ENCODE measurements around the gene TMEM42.

GRCh38 chr3:44875596-44875995 lies 13.9 kb downstream of the TMEM42 start:
- no peak for TF ChIP-seq REST (IDR thresholded peaks at IDR 0.05; ENCODE audit: low read depth, low read length)
- no peak for TF ChIP-seq RAD21 (IDR thresholded peaks at IDR 0.05; ENCODE audit: low read length)
- no peak for TF ChIP-seq POLR2AphosphoS5 (IDR thresholded peaks at IDR 0.05; ENCODE audit: low read depth, low read length)
- TF ChIP-seq MXI1 (IDR thresholded peaks at IDR 0.05; ENCODE audit: low read depth, low read length) = no peak
- no peak for TF ChIP-seq GATA2 (CRISPR knock-in tag; IDR thresholded peaks at IDR 0.05)
- no peak for TF ChIP-seq MEF2A (IDR thresholded peaks at IDR 0.05; ENCODE audit: borderline replicate concordance, low read depth)
- no peak for TF ChIP-seq YY1 (IDR thresholded peaks at IDR 0.05; ENCODE audit: low read depth)
- no peak for TF ChIP-seq CTCF (IDR thresholded peaks at IDR 0.05)
